Measurements from ENCODE around the gene CDKN2B.

GRCh38 chr9:22035591-22036011, 26.5 kb upstream of the CDKN2B start:
- no peak for TF ChIP-seq CTCF (IDR thresholded peaks at IDR 0.05; ENCODE audit: extremely low read depth in 1 of 2, insufficient read depth in 1 of 2, low read depth in 1 of 2, low read length in 2 of 2)
- no peak for TF ChIP-seq POLR2AphosphoS5 (IDR thresholded peaks at IDR 0.05; ENCODE audit: insufficient read depth, low read depth, low read length)
- TF ChIP-seq JUN (IDR thresholded peaks at IDR 0.05; ENCODE audit: borderline replicate concordance, insufficient read depth, insufficient read length, low read depth): no peak
- no peak for TF ChIP-seq POLR2A (IDR thresholded peaks at IDR 0.05; ENCODE audit: low read depth, low read length)
- no peak for TF ChIP-seq MAX (IDR thresholded peaks at IDR 0.05; ENCODE audit: insufficient read depth, insufficient read length)
- TF ChIP-seq EZH2 (IDR thresholded peaks at IDR 0.05; ENCODE audit: borderline replicate concordance, low read depth, low read length, severe bottlenecking): no peak
- no peak for TF ChIP-seq MYC (IDR thresholded peaks at IDR 0.05; ENCODE audit: low read depth, low read length)

All from endothelial cell of umbilical vein (primary cell).